Measurements from ENCODE around the gene ROR2. TPM values are rescaled to one million over a fixed set of nuclear protein-coding genes. Genes with fewer than 3 reads are reported as not detected.

The ROR2 gene
- polyA plus RNA-seq, 3 donors, result not detected

DNA sequence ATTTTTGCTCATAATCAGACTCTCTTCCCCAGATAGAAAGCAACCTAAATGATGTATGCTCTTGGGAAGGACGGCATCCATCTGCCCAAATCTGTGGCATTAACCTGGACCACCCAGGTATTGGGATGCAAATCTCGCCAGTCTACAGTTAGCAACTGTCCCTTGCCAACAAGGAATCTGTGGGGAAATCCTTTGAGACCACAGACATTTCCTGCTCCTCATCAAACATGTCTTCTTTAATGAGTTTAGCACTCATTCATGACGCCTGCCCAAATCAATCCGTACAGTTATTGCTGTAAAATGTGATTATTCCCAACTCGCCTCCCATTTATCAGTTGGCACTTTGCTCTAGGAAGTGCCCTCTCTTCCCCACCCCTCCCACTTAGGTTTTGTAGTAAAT lies 7.8 kb downstream of the ROR2 start:
- Histone ChIP-seq H3K4me1 (ENCODE audit: control insufficient read depth in 1 of 2, insufficient read depth in 2 of 2, low read length in 2 of 2) (no peaks in the 10 kb centered on the region), H3K27me3 (ENCODE audit: control insufficient read depth in 2 of 2, insufficient read depth in 2 of 2, low read length in 2 of 2) (peaks cover 15 to 22% of the 10 kb centered on the region in 2 donors), H3K36me3 (replicated peaks in 1 of 2; ENCODE audit: control insufficient read depth in 1 of 2, insufficient read depth in 2 of 2, low read length in 2 of 2) (no peaks in the 10 kb centered on the region), H4K20me1 (ENCODE audit: insufficient read depth, low read length) (no peaks in the 10 kb centered on the region), H3K27ac (ENCODE audit: low read depth in 1 of 2, low read length in 2 of 2) (no peak overlapping the region), H3K9me3 (replicated peaks in 1 of 2; ENCODE audit: control insufficient read depth in 1 of 2, insufficient read depth in 1 of 2, low read length in 2 of 2) (no peaks in the 10 kb centered on the region), H3K4me2 (replicated peaks; ENCODE audit: extremely low read depth, low read length, poor library complexity, severe bottlenecking) (no peak overlapping the region), H3K9ac (ENCODE audit: insufficient read depth, low read length, poor library complexity, severe bottlenecking) (no peak overlapping the region), H2AFZ (ENCODE audit: insufficient read depth, low read depth, low read length, poor library complexity, severe bottlenecking) (no peak overlapping the region), H3K4me3 (replicated peaks in 1 of 3; ENCODE audit: low read depth in 2 of 3, low read length in 3 of 3) (no peak overlapping the region), H3K79me2 (ENCODE audit: insufficient read depth, low read length) (no peaks in the 10 kb centered on the region)
- H3K27ac Mint-ChIP-seq, result peak overlapping the region in 1 of 7 donors; percentile 7
- no peak overlapping the region for H3K4me3 Mint-ChIP-seq
- DNase-seq, result no peak
- H3K9me3 Mint-ChIP-seq, result peaks cover 0 to 3% (median 0%) of the 10 kb centered on the region in 7 donors
- no peak for TF ChIP-seq CTCF (IDR thresholded peaks at IDR 0.05)
- peaks cover 21 to 28% (median 23%) of the 10 kb centered on the region in 3 donors for H3K27me3 Mint-ChIP-seq (ENCODE audit: low read depth in 3 of 3)
- H3K4me1 Mint-ChIP-seq, result no peaks in the 10 kb centered on the region
- no peaks in the 10 kb centered on the region for H3K36me3 Mint-ChIP-seq
- 86% methylated on average over 3 of the region's 5 CpGs for WGBS (ENCODE audit: insufficient coverage)
- intact Hi-C loops (cut with micrococcal nuclease), result no loop called here

DNA sequence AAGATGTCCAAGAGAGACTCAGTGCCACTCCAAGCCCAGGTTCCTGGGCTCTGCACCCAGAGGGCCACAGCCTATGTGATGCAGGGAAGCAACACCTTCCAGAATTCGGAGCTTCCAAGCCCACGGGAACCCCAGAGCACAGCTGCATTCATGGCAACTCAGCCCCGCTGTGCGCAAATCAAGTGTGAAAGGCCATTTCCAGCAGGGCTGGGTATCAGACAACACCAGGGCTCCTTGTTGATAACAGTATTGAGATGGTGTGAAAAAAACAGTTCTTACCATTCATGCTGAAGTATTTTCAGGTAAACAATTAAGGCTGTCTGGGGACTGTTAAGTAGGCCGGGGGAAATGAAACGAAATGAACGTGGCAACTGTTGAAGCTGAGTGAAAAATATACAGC lies 10.1 kb downstream of the ROR2 start:
- Histone ChIP-seq H2AFZ (ENCODE audit: insufficient read depth, low read depth, low read length, poor library complexity, severe bottlenecking) (no peak overlapping the region), H3K27ac (ENCODE audit: low read depth in 1 of 2, low read length in 2 of 2) (no peak overlapping the region), H3K4me2 (replicated peaks; ENCODE audit: extremely low read depth, low read length, poor library complexity, severe bottlenecking) (no peak overlapping the region), H3K4me1 (ENCODE audit: control insufficient read depth in 1 of 2, insufficient read depth in 2 of 2, low read length in 2 of 2) (no peaks in the 10 kb centered on the region), H3K9ac (ENCODE audit: insufficient read depth, low read length, poor library complexity, severe bottlenecking) (no peak overlapping the region), H4K20me1 (ENCODE audit: insufficient read depth, low read length) (no peaks in the 10 kb centered on the region), H3K27me3 (ENCODE audit: control insufficient read depth in 2 of 2, insufficient read depth in 2 of 2, low read length in 2 of 2) (peaks cover 4% of the 10 kb centered on the region in 2 donors), H3K4me3 (replicated peaks in 1 of 3; ENCODE audit: low read depth in 2 of 3, low read length in 3 of 3) (no peak overlapping the region), H3K36me3 (replicated peaks in 1 of 2; ENCODE audit: control insufficient read depth in 1 of 2, insufficient read depth in 2 of 2, low read length in 2 of 2) (no peaks in the 10 kb centered on the region), H3K9me3 (replicated peaks in 1 of 2; ENCODE audit: control insufficient read depth in 1 of 2, insufficient read depth in 1 of 2, low read length in 2 of 2) (no peaks in the 10 kb centered on the region), H3K79me2 (ENCODE audit: insufficient read depth, low read length) (no peaks in the 10 kb centered on the region)
- H3K27me3 Mint-ChIP-seq (ENCODE audit: low read depth in 3 of 3), result peaks cover 8 to 12% (median 9%) of the 10 kb centered on the region in 3 donors
- peaks cover 0 to 3% (median 1%) of the 10 kb centered on the region in 7 donors for H3K9me3 Mint-ChIP-seq
- H3K4me3 Mint-ChIP-seq, result no peak overlapping the region
- no peak for TF ChIP-seq CTCF (IDR thresholded peaks at IDR 0.05)
- WGBS (ENCODE audit: insufficient coverage), result 100% methylated on average over 5 of the region's 7 CpGs
- no peak overlapping the region for H3K27ac Mint-ChIP-seq
- intact Hi-C loops (cut with micrococcal nuclease), result no loop called here
- H3K36me3 Mint-ChIP-seq, result no peaks in the 10 kb centered on the region
- no peaks in the 10 kb centered on the region for H3K4me1 Mint-ChIP-seq
- DNase-seq, result no peak
